SU-DHL-6 (cell line): Measurements from ENCODE around the gene MYBPH.

Experiments used
- CTCF ChIP-seq: fragments of 200-600 bp; sonication (generic); IDR thresholded peaks from one replicate; pipeline ENCODE4 v1.5.1; 2017; ENCODE audit warnings: antibody characterized with exemption, mild to moderate bottlenecking, low read length, moderate library complexity; ENCODE audit not compliant: insufficient read depth, poor library complexity, severe bottlenecking
- EZH2phosphoT487 ChIP-seq: fragments of 200-600 bp; sonication (generic), shearing (Covaris generic); conservative IDR thresholded peaks from 2 replicates; pipeline ENCODE4 v1.6.1; 2018; ENCODE audit warnings: mild to moderate bottlenecking, antibody characterized with exemption, low read length, moderate library complexity, mixed read lengths

- TF ChIP-seq CTCF, result no peak
- no peak for TF ChIP-seq EZH2phosphoT487
Observed at GRCh38 chr1:203165800-203166161, 9.8 kb downstream of the MYBPH start.
